Measurements from ENCODE around the gene RFTN2. TPM values are rescaled to one million over a fixed set of nuclear protein-coding genes. Genes with fewer than 3 reads are reported as not detected.

RFTN2 gene
- polyA plus RNA-seq, 1 of the 3 experiments (the other 2 are of a cell fraction), result 0.05 TPM

GRCh38 chr2:197560146-197560665 lies 115.2 kb downstream of the RFTN2 start:
- WGBS (ENCODE audit: low lambda C conversion rate), result 94% methylated on average over 9 of the region's 9 CpGs
- Histone ChIP-seq H3K9ac (no peak overlapping the region), H3K4me3 (ENCODE audit: low read depth in 2 of 2, low read length in 1 of 2) (no peak overlapping the region), H4K20me1 (ENCODE audit: insufficient read depth) (no peaks in the 10 kb centered on the region), H3K4me1 (ENCODE audit: control insufficient read depth in 1 of 2, insufficient read depth in 2 of 2, low read depth in 1 of 2, low read length in 1 of 2) (0 out of 4 replicates have a peak, but pooled peaks cover 0 to 4% of the 10 kb centered on the region in 2 experiments), H3K9me2 (no peaks in the 10 kb centered on the region), H3K4me2 (no peak overlapping the region), H3K27me3 (ENCODE audit: insufficient read depth) (no peaks in the 10 kb centered on the region), H3K27ac (ENCODE audit: low read depth in 2 of 2, low read length in 1 of 2) (no peak overlapping the region), H3K9me3 (no peaks in the 10 kb centered on the region), H3K79me2 (ENCODE audit: insufficient read depth) (0 out of 2 replicates have a peak, but pooled peaks cover 7% of the 10 kb centered on the region), H2AFZ (ENCODE audit: low read depth) (no peak overlapping the region), H3F3A (replicated peaks; ENCODE audit: insufficient read depth) (no peaks in the 10 kb centered on the region), H3K36me3 (replicated peaks in 1 of 2; ENCODE audit: control insufficient read depth in 1 of 2, insufficient read depth in 2 of 2, low read length in 1 of 2) (peaks cover 8 to 41% of the 10 kb centered on the region in 2 experiments)
- DNase-seq, result no peak
- POLR2A ChIA-PET, result no interaction called here
- CTCF ChIA-PET, result no interaction called here
- TF ChIP-seq RCOR1 (IDR thresholded peaks at IDR 0.05; ENCODE audit: low read length) (no peak), NRF1 (IDR thresholded peaks at IDR 0.05; ENCODE audit: low read depth, low read length) (no peak), USF1 (IDR thresholded peaks at IDR 0.05; ENCODE audit: borderline replicate concordance, low read depth) (no peak), MXI1 (IDR thresholded peaks at IDR 0.05; ENCODE audit: low read depth, low read length) (no peak), RFX5 (IDR thresholded peaks at IDR 0.05; ENCODE audit: low read length) (no peak)

DNA sequence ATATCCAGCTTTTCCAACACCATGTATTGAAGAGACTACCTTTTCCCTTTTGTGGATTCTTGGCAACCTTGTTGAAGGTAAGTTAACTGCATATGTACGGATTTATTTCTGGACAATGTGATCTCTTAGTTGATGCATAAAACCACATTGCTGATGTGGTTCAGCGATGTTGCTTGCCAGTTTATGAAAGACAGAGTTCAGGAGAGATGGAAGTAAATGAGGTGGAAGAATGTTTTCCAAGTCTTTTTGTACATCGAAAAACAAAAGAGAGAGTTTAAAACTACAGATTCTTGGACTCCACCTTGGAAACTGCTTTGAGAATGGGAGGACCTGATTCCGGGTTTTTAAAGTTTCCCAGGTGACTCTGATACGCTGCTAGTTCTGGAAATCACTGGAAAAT lies 115.7 kb downstream of the RFTN2 start:
- H2AFZ ChIP-seq (ENCODE audit: low read depth), result no peak overlapping the region
- H3K4me2 ChIP-seq, result no peak overlapping the region
- H3K9ac ChIP-seq, result no peak overlapping the region
- no peaks in the 10 kb centered on the region for H3F3A ChIP-seq (replicated peaks; ENCODE audit: insufficient read depth)
- ChIA-PET CTCF (no interaction called here), POLR2A (no interaction called here)
- 0 out of 2 replicates have a peak, but pooled peaks cover 3% of the 10 kb centered on the region for H3K79me2 ChIP-seq (ENCODE audit: insufficient read depth)
- no peak for TF ChIP-seq FOXJ3 (CRISPR knock-in tag; IDR thresholded peaks at IDR 0.05)
- TF ChIP-seq POLR2AphosphoS5 (IDR thresholded peaks at IDR 0.05; ENCODE audit: low read depth, low read length), result no peak
- no peak for TF ChIP-seq MEF2A (IDR thresholded peaks at IDR 0.05; ENCODE audit: borderline replicate concordance, low read depth)
- no peak for TF ChIP-seq GATA2 (CRISPR knock-in tag; IDR thresholded peaks at IDR 0.05)
- no peak for TF ChIP-seq RCOR1 (IDR thresholded peaks at IDR 0.05; ENCODE audit: low read length)
- TF ChIP-seq MAX (IDR thresholded peaks at IDR 0.05; ENCODE audit: low read depth), result no peak
- TF ChIP-seq RXRA (IDR thresholded peaks at IDR 0.05; ENCODE audit: borderline replicate concordance, low read depth), result no peak
- TF ChIP-seq CHD2 (IDR thresholded peaks at IDR 0.05; ENCODE audit: low read length, partially characterized antibody), result no peak
- TF ChIP-seq TEAD4 (IDR thresholded peaks at IDR 0.05; ENCODE audit: borderline replicate concordance, insufficient read depth), result no peak
- no peak for TF ChIP-seq REST (IDR thresholded peaks at IDR 0.05; ENCODE audit: low read depth, low read length)
- H3K36me3 ChIP-seq (replicated peaks in 1 of 2; ENCODE audit: control insufficient read depth in 1 of 2, insufficient read depth in 2 of 2, low read length in 1 of 2), result peaks cover 8 to 47% of the 10 kb centered on the region in 2 experiments
- H3K27me3 ChIP-seq (ENCODE audit: insufficient read depth), result no peaks in the 10 kb centered on the region
- no peaks in the 10 kb centered on the region for H3K9me2 ChIP-seq
- no peaks in the 10 kb centered on the region for H4K20me1 ChIP-seq (ENCODE audit: insufficient read depth)
- DNase-seq, result no peak
- no peak overlapping the region for H3K27ac ChIP-seq (ENCODE audit: low read depth in 2 of 2, low read length in 1 of 2)
- no peaks in the 10 kb centered on the region for H3K9me3 ChIP-seq
- WGBS (ENCODE audit: low lambda C conversion rate), result 95% methylated on average over 5 of the region's 5 CpGs
- no peak overlapping the region for H3K4me3 ChIP-seq (ENCODE audit: low read depth in 2 of 2, low read length in 1 of 2)
- 0 out of 4 replicates have a peak, but pooled peaks cover 0 to 4% of the 10 kb centered on the region in 2 experiments for H3K4me1 ChIP-seq (ENCODE audit: control insufficient read depth in 1 of 2, insufficient read depth in 2 of 2, low read depth in 1 of 2, low read length in 1 of 2)

Data from SK-N-SH (cell line).